Ramos (cell line): ENCODE data around the gene FADS1.

Source experiments
- in situ Hi-C: fragments of 300-500 bp; cut with MboI; formaldehyde crosslinking; loops from one replicate; pipeline ENCODE4 v1.14.3; 2022; ENCODE audit warnings: low sequenced_read_pairs; ENCODE audit not compliant: unreplicated experiment

FADS1 gene

GRCh38 chr11:61766353-61766841 lies 50.4 kb downstream of the FADS1 start:
- in situ Hi-C loops, result no loop called here

- in situ Hi-C loops, result no loop called here
Measured at GRCh38 chr11:61765550-61766253, 51.1 kb downstream of the FADS1 start.

DNA sequence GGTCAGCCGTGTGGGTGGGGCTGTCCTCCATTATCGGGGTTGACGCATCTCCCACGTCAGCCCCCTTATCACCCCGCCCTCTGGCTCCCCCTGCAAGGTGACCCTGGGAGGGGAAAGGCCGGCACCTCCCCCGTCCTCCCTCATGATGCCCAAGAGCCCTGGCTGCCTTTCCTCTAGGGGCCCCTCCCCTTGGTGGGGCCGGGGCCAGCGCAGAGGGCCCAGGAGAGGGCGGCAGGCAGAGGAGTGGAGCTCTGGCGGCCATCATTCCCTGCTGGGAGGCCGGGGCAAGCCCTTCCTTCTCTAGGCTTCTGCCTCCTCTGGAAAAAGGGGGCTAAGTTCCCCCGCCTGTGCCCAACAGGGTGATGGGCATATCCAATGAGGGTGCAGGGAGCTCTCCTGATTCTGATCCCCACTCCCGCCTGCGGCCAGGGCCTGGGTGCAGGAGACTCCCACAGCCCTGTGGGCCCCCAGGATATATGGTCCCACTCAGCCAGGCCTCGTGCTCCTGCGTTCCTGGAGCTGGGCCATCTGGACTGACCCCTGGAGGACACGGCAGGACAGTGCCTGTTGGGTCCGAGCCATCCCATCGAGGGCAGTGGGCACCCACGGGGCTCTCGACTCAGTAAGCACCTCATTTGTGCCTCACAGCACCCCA lies 52.1 kb downstream of the FADS1 start:
- in situ Hi-C loops, result no loop called here

GRCh38 chr11:61763930-61764605 lies 52.7 kb downstream of the FADS1 start:
- in situ Hi-C loops, result no loop called here

DNA sequence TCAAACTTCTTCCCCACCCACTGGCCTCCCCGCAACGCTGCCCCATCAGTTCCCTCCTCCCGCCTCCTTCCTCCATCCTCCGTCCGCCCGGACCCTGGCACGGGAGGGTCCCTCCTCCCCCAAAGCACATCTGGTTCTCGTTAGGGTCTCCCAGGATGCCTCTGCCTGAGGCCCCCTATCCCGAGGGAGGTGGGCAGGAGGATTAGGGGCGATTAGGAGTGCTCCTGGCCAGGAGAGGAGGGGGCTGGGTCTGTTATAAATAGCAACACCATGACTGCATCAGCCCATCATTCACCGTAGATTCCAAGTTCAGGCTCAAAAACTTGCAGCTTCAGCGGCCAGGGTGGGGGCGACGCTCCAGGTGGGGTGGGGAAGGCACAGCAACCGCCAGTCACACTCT lies 54.0 kb downstream of the FADS1 start:
- in situ Hi-C loops, result no loop called here

DNA sequence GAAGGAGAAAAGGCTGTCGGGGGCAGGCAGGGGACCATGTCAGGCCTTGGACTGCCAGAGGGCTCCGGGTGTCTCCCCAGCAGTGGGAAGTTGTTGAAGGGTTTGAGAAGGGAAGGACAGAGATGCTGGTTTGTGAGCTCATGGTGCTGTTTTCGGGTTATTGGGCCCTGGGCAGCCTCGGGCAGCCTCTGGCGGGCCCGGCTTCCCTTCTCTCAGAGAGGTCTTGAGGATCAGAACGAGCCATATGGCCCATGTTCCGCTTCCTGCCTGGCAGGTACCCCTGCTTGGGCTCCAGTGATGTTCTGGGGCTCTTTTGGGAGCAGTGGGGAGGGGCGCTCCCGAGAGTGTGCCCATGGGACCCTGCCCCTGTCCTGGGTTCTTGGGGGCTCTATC lies 54.6 kb downstream of the FADS1 start:
- in situ Hi-C loops, result no loop called here

- in situ Hi-C loops, result no loop called here
Measured at GRCh38 chr11:61761440-61762222, 55.2 kb downstream of the FADS1 start.

DNA sequence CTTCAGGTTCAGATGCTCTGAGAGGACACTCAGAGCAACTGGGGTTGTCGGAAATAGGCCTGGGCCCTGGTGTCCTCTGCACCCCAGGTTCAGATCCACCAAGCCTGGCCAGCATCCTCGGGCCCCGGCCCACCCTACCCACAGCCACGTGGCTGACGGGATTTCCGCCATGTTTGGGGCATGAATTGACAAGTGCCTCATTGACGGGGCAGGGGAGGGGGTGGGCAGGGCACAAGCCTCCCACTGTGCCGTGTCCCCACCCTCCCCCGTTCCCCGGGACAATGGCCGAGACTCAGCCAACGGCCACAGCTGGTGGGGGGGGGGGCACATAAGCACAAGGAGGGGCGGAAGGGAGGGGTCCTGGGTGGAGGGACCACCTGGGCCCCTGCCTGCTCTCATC lies 55.9 kb downstream of the FADS1 start:
- in situ Hi-C loops, result no loop called here

GRCh38 chr11:61757213-61757862 lies 59.5 kb downstream of the FADS1 start:
- in situ Hi-C loops, result no loop called here

GRCh38 chr11:61756452-61757212 lies 60.2 kb downstream of the FADS1 start:
- in situ Hi-C loops, result no loop called here

GRCh38 chr11:61756147-61756451 lies 60.7 kb downstream of the FADS1 start:
- in situ Hi-C loops, result no loop called here

GRCh38 chr11:61754534-61755482 lies 62.0 kb downstream of the FADS1 start:
- in situ Hi-C loops, result no loop called here

- in situ Hi-C loops, result no loop called here
Measured at GRCh38 chr11:61753672-61754071, 63.1 kb downstream of the FADS1 start.

- in situ Hi-C loops, result no loop called here
Measured at GRCh38 chr11:61752925-61753521, 63.8 kb downstream of the FADS1 start.

- in situ Hi-C loops, result no loop called here
Measured at GRCh38 chr11:61752117-61752924, 64.5 kb downstream of the FADS1 start, which contains the start of gene MYRF. MYRF (plus strand) TSS chr11:61752636; CDS start chr11:61752745, 109 bp downstream.

DNA sequence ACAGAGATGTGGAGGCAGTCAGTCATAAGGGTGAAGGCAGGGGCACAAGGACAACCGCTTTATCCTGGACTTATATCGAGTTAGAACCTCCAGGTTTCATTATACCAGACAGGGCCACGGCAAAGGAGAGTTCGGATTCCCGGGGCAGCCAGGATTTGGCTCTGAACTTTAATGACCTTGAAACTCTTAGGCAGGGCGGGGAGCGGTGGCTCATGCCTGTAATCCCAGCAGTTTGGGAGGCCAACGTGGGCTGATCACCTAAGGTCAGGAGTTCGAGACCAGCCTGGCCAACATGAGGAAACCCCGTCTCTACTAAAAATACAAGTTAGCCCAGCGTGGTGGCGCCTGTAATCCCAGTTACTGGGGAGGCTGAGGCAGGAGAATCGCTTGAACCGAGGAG lies 65.4 kb downstream of the FADS1 start:
- in situ Hi-C loops, result no loop called here

GRCh38 chr11:61750631-61751273 lies 66.1 kb downstream of the FADS1 start:
- in situ Hi-C loops, result no loop called here
